ENCODE data around the gene ALX1. TPM values are rescaled to one million over a fixed set of nuclear protein-coding genes. Genes with fewer than 3 reads are reported as not detected.

Gene ALX1
- total RNA-seq, 1 experiment from 2014 or later = not detected

DNA sequence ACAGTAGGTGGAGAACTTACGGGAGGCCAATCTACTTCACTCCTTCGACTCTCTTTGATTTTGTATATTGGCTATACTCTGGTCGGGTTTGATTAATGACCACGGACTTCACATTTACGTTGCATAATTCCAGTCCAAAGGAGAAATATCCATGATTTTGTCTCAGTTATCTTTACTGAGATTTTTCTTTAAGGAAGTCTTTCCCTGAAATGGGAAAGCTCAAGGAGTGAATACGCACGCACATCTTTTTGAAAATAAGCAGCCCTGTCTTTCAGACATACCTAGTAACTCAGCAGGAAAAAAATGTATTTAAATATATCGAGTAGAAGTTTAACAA, 5.7 kb upstream of the ALX1 start:
- ChIA-PET RAD21 (ENCODE audit: low non-redundant PET in 1 of 2, low total read pairs in 2 of 2, uncharacterized antibody in 2 of 2, unreplicated experiment in 2 of 2) (no interaction called here), CTCF (no interaction called here), POLR2A (no interaction called here)
- no peaks in the 10 kb centered on the region for H3K79me2 ChIP-seq (ENCODE audit: insufficient read depth, low read length)
- H3K9ac ChIP-seq (ENCODE audit: low read length) = no peak overlapping the region
- BruUV-seq (replicated peaks) = no TSS peak
- H2AFZ ChIP-seq (ENCODE audit: low read depth, low read length, poor library complexity, severe bottlenecking) = no peak overlapping the region
- H3K4me1 ChIP-seq (ENCODE audit: control insufficient read depth in 1 of 2, insufficient read depth in 2 of 2, low read length in 2 of 2) = no peaks in the 10 kb centered on the region
- no peaks in the 10 kb centered on the region for H3K9me2 ChIP-seq (ENCODE audit: insufficient read depth)
- H3K4me2 ChIP-seq (ENCODE audit: low read length) = no peak overlapping the region
- H3K27me3 ChIP-seq (ENCODE audit: insufficient read depth, low read length) = no peaks in the 10 kb centered on the region
- TF ChIP-seq FOSL1 (IDR thresholded peaks at IDR 0.05; ENCODE audit: low read depth) = no peak
- no peak for TF ChIP-seq TCF7L2 (IDR thresholded peaks at IDR 0.05; ENCODE audit: borderline replicate concordance, extremely low read depth, insufficient read depth, insufficient read length)
- no peak for TF ChIP-seq RAD21 (IDR thresholded peaks at IDR 0.05; ENCODE audit: low read depth)
- no peak for TF ChIP-seq SP1 (IDR thresholded peaks at IDR 0.05; ENCODE audit: low read depth)
- TF ChIP-seq, protein P1, sequence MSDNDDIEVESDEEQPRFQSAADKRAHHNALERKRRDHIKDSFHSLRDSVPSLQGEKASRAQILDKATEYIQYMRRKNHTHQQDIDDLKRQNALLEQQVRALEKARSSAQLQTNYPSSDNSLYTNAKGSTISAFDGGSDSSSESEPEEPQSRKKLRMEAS (IDR thresholded peaks at IDR 0.05) = no peak
- no peak for TF ChIP-seq ELF1 (IDR thresholded peaks at IDR 0.05; ENCODE audit: borderline replicate concordance, low read depth)
- TF ChIP-seq EGR1 (IDR thresholded peaks at IDR 0.05; ENCODE audit: low read depth) = no peak
- TF ChIP-seq SRF (IDR thresholded peaks at IDR 0.05; ENCODE audit: low read depth) = no peak
- TF ChIP-seq POLR2AphosphoS5 (IDR thresholded peaks at IDR 0.05; ENCODE audit: low read depth, low read length) = no peak
- TF ChIP-seq, protein P2, sequence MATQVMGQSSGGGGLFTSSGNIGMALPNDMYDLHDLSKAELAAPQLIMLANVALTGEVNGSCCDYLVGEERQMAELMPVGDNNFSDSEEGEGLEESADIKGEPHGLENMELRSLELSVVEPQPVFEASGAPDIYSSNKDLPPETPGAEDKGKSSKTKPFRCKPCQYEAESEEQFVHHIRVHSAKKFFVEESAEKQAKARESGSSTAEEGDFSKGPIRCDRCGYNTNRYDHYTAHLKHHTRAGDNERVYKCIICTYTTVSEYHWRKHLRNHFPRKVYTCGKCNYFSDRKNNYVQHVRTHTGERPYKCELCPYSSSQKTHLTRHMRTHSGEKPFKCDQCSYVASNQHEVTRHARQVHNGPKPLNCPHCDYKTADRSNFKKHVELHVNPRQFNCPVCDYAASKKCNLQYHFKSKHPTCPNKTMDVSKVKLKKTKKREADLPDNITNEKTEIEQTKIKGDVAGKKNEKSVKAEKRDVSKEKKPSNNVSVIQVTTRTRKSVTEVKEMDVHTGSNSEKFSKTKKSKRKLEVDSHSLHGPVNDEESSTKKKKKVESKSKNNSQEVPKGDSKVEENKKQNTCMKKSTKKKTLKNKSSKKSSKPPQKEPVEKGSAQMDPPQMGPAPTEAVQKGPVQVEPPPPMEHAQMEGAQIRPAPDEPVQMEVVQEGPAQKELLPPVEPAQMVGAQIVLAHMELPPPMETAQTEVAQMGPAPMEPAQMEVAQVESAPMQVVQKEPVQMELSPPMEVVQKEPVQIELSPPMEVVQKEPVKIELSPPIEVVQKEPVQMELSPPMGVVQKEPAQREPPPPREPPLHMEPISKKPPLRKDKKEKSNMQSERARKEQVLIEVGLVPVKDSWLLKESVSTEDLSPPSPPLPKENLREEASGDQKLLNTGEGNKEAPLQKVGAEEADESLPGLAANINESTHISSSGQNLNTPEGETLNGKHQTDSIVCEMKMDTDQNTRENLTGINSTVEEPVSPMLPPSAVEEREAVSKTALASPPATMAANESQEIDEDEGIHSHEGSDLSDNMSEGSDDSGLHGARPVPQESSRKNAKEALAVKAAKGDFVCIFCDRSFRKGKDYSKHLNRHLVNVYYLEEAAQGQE (IDR thresholded peaks at IDR 0.05; ENCODE audit: low read depth) = no peak
- no peak for TF ChIP-seq CEBPB (IDR thresholded peaks at IDR 0.05; ENCODE audit: low read depth)
- no peak for TF ChIP-seq JUND (IDR thresholded peaks at IDR 0.05)
- no peak for TF ChIP-seq YY1 (IDR thresholded peaks at IDR 0.05; ENCODE audit: extremely low read depth, insufficient replicate concordance, low read depth, low read length)
- no peak for TF ChIP-seq EZH2phosphoT487 (IDR thresholded peaks at IDR 0.05; ENCODE audit: borderline replicate concordance)
- TF ChIP-seq, protein P3, sequence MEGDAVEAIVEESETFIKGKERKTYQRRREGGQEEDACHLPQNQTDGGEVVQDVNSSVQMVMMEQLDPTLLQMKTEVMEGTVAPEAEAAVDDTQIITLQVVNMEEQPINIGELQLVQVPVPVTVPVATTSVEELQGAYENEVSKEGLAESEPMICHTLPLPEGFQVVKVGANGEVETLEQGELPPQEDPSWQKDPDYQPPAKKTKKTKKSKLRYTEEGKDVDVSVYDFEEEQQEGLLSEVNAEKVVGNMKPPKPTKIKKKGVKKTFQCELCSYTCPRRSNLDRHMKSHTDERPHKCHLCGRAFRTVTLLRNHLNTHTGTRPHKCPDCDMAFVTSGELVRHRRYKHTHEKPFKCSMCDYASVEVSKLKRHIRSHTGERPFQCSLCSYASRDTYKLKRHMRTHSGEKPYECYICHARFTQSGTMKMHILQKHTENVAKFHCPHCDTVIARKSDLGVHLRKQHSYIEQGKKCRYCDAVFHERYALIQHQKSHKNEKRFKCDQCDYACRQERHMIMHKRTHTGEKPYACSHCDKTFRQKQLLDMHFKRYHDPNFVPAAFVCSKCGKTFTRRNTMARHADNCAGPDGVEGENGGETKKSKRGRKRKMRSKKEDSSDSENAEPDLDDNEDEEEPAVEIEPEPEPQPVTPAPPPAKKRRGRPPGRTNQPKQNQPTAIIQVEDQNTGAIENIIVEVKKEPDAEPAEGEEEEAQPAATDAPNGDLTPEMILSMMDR (IDR thresholded peaks at IDR 0.05 in 2 of 3, conservative IDR thresholded peaks at IDR 0.05 in 1 of 3; ENCODE audit: borderline replicate concordance in 1 of 3, insufficient read depth in 1 of 3, low read depth in 2 of 3, low read length in 2 of 3) = no peak
- H3K27ac ChIP-seq (ENCODE audit: low read depth, low read length) = no peak overlapping the region
- no peaks in the 10 kb centered on the region for H4K20me1 ChIP-seq (ENCODE audit: insufficient read depth)
- no peaks in the 10 kb centered on the region for H3K9me3 ChIP-seq (ENCODE audit: control insufficient read depth in 1 of 2, insufficient read depth in 1 of 2, low read depth in 1 of 2, low read length in 2 of 2)
- DNase-seq (ENCODE audit: low read depth, low spot score) = no peak
- no peaks in the 10 kb centered on the region for H3K36me3 ChIP-seq (ENCODE audit: control insufficient read depth in 1 of 2, insufficient read depth in 2 of 2, low read length in 2 of 2)
- no peak overlapping the region for H3K4me3 ChIP-seq (replicated peaks in 1 of 2; ENCODE audit: low read depth in 1 of 2, low read length in 2 of 2)
- ATAC-seq = no peak
- intact Hi-C loops (cut with micrococcal nuclease) = no loop called here
